ENCODE measurements around the gene CCDC92B.
"Not testable (repeated sequence)": the region's sequence is repeated elsewhere in the genome, so short reads cannot be mapped to it uniquely, and the experiment has no call there.

CCDC92B gene

GRCh38 chr17:2701996-2702741, 47.3 kb downstream of the CCDC92B start:
- no peak for DNase-seq

DNA sequence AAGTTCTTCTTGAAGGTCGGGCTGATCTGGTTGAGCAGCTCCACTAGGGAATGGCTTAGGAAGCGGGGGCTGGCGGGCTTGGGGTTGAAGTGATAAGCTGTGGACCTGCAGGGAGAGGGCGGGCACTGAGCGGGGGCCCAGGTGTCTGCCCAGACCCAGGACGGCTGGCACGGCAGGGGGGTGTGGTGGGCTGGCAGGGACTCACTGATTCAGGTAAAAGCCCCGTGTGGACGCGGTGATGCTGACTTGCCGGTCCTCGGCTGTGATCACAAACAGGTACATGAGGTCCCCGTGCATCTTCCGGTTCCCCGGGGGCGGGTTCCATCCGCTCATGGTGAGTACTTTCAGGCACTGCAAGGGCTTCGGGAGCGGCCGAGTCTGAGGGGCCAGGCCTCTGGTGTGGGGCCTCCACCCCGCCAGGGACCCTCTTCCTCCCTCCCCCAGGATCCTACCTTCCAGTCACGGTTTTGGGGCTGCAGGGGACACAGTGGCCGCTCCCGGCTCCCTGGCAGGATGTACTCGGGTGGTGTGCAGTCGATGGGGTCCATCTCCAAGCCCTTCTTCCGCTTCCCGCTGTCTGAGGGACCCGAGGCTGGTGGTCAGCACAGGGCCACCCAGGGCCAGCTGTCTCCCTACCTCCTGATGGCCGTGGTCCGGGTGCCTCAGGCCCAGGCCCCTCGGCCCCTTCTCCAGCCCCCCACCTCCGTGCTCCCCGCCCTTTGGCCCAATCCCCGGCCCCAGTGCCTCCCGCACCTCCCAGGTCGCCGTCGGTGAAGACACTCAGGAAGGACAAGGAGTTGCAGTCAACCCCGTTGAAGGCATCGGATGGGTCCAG, 48.1 kb downstream of the CCDC92B start:
- no peak for DNase-seq

DNA sequence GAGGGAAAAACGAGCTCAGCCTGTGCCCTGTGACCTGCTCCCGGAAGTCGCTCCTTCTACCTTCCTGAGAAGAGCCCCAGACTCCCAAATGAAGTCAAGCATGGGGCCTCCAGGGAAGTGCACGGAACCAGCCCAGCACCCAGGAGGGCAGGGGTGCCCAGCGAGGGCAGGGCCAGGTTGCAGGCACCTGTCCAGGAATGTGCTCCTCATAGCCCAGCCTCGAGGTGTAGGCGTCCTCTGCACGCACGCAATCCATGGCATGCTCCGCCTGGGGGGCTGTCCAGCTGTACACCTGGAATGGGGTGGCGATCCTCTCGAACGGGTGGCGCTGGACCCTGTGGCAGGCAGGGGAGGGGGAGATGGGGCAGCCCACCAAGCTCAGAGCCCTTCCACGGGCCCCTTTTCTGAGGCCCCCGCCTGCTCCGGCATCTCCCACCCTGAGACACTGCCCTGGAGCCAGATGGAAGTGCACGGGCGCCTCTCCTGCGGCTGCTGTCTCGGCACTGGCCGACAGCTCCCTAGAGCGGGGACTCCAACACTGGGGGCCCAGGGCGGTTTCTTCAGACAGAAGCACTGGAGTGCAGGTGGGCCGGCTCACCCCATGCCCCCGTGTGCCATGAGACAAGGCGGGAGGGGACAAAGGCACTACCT, 48.8 kb downstream of the CCDC92B start:
- DNase-seq = no peak

DNA sequence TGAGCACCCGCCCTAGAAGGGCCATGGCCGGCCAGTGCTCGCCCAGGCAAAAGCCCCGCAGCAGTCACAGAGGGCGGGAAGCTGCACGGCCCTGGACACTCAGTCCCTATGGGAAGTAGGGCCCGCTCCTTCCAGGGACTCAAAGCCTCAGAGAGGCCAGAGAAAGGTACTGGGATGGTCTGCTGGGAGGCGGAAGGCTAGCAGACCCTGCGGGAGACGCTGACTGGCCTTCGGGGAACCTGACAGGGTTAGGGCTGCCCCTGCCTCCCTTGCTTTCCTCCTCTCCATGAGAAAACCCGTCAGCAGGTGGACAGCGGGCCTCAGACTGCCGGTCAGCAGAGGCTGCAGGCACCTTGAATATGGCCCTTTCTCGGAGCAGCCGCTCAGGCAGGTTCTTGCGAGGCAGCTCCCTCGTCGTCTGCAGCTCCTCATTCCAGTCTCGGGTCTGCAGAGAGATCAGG, 49.4 kb downstream of the CCDC92B start:
- DNase-seq = no peak

GRCh38 chr17:2699216-2699805, 50.1 kb downstream of the CCDC92B start:
- DNase-seq = not testable (repeated sequence)

- DNase-seq = no peak
These were observed 51.8 kb downstream of the CCDC92B start for GRCh38 chr17:2697611-2698162.

DNA sequence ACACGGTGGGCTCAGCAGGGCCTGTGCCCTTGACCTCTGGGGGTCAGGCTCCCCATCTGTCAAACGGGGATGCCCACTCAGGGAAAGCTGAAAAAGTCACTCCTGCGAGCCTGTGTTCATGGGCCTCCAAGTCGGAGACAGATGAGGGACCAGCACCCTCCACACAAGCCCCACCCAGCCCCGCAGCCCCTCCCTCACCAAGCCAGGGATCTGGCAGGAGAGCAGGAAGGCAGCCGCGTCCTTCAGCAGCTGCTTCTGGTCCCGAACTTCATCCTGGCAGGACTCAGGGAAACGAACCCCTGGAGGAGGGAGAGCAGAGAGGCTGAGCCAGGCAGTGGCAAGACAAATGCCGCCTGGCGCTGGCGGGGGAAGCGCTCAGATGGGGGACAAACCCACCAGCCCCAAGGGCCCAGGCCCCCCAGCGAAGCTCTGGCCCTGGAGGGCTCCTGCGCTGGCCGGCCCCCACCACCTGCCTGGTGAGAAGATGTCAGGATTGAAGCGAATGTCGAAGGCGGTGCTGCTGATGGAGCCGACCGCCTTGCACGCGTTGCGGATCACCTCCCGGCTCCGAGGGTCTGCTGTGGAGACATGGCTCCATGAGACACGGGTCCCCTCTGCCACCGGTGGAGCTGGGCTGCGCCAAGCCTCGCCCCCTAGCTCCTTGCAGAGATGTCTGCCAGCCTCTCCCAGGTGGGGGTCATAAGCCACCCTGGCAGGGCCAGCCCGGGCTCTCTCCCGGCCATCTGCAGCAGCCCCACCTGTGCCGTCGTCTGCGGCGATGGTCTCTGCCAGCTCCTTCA, 53.3 kb downstream of the CCDC92B start:
- no peak for DNase-seq

- DNase-seq = no peak
These were observed 54.0 kb downstream of the CCDC92B start for GRCh38 chr17:2695243-2695960.

GRCh38 chr17:2694381-2695242, 54.8 kb downstream of the CCDC92B start:
- DNase-seq = no peak

DNA sequence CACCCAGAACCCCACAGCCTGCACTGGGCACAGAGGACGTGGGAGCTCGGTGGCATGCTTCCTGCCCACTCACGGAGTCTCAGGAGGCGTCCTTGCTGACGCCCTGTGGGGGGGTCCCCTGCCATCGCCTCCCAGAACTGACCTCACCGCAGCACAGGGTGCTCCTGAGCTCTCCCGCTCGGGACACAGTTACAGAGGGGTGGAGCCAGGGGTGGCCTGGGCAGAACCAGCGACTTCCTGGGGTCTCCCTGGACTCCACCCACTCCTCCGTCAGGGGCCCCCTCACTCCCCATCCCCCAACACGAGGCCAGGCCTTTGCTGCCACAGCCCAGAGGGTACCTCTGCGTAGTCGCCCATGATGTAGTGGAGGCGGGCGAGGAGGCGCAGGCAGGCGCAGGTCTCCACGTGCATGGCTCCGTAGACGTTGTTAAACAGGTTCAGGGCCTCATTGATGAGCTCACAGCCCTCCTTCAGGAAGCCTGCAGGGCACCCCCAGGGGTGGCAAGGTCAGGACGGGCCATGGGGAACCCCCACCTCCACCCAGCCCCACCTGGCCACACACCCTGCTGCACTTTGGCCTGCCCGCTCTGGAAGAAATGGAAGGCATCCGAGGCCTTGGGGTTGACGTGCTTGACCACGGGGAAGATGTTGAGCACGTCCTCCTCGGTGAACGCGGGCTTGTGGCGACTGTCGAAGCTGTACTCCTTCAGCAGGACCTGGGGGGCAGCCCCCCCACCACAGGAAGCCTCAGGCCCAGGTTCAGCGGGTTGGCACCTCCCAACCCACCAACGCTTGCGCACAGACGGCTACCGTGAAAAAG, 55.7 kb downstream of the CCDC92B start:
- no peak for DNase-seq

- no peak for DNase-seq
These were observed 56.7 kb downstream of the CCDC92B start for GRCh38 chr17:2692781-2693135.

DNA sequence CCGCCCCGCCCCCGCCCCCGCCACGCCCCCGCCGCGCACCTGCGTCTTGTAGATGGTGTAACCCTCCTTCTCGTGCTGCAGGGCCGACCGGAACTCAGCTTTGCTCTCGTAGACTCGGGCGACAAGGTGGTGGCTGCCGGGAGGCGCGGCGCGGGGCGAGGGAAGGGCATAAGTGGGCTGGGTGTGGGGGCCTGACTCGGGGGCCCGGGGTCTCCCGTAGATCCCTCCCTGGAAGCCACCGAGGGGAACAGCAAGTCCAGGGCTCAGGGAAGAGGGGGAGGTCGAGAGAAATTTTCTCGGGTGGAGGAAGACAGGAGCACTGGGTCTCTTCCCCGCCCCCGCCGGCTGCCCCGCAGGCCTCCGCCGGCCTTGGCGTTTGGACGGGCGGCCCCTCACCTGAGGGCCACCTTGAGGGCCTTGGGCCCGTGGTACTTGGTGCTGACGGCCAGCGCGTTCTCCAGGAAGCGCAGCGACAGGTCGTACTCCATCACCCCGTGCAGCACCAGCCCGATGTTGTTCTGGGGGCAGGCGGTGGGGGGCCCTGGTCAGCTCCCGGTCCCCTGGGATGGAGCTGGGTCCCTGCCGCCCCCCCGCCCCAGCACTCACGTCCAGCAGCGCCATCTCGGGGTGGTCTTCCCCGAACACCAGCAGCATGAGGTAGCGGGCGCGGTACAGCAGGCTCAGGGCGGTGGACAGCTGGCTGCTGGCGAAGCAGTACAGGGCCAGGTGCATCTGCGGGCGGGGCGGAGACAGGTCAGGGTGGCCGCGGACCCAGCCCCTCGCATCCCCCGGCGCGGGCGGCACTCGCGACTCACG, 57.3 kb downstream of the CCDC92B start:
- no peak for DNase-seq

- DNase-seq = no peak
These were observed 58.2 kb downstream of the CCDC92B start for GRCh38 chr17:2691069-2691871.

DNA sequence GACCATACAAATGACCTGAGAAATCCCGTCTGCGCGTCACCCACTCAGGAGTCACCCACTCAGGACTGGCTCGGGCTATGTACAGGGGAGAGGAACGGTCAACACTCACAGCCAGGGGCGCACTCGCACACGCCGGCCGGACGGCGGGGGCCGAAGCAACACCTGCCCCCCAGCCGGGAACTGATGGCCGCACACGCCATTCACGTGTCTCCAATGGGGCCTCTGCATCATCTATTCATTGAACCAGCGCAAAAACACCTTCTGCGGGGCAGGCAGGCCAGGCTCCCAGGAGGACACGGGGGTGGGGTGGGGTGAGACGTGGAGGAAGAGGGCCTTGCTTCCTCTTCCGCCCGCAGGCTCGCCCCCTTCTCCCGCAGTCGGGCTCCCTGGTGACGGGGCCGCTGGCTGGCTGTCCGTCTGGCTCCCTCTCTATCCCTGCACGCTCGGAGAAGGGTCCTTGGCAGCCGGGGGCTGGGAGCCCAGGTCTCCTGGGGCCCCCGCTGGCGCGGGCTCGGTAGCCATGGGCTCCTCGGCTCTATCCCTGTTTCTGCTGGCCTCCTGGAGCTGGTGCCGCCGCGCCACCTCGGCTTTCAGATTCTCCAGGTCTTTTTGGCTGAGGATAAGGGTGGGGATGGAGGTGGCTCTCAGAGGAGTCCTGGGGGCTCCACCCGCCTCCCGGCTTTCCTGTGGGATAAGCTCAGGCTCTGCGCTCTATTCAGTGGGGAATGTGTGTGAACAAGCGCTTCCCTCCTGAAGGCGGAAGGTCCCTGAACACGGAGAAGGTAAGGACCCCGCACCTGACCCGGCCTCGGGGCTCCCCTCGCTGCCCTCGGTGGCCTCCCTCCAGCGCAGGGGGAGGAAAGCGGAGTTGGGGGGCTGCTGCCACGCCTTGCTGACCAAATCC, 59.0 kb downstream of the CCDC92B start:
- no peak for DNase-seq

DNA sequence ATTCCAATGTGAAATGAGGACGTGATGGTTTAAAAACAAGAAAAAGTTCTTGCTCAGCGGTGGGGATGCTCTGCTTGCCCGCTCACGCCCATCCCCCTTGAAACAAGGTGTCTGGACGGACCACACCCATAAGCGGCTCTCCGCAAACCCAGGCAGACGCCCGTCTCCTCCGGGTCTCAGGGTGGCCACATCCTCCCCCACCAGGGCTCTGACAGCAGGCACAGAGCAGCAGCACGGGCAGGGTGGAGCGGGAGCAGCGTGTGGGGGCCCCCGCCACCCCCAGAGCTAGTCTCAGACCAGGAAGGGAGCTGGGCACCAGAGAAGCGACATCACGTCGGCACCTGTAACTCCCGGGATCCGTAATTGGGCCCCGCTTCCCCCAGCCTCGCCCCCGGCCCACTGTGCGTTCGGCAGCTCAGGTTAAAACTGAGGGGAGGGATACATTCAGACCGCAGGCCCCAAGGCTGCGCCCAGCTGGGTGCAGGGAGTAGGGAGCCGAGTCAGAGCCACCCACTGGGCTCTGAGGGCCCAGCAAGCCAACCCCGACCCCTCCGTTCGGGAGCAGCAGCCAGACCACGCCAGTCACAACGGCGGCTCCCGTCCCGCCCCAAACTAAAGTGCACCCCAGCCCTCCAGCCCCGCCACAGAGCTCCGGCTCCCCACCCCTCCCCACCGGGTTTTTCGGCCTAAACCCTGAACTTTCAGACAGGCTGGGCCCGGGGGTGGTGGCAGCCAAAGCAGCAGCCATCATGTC, 59.9 kb downstream of the CCDC92B start:
- DNase-seq = no peak

Data from stimulated activated CD4-positive, alpha-beta T cell treated with anti-CD3 and anti-CD28 coated beads, Interleukin-4, amount 100 ng/mL, for 24 hours (primary cell).